Esophagus mucosa (tissue), 1 donor: ENCODE results near the gene GALNT2. TPM values are rescaled to one million over a fixed set of nuclear protein-coding genes. Genes with fewer than 3 reads are reported as not detected.

ENCODE experiments used
- ATAC-seq: fragments of 200-7000 bp; cut with Tn5 transposase; one replicate; pipeline ENCODE4 v1.9.1; 2020
- total RNA-seq: library from RNA; stranded (reverse); gene quantifications from one replicate; pipeline ENCODE4 v1.2.4, GENCODE V29; 2023
- donor health status: DM: yes; HTN: yes; CAD: no.

Gene GALNT2
- total RNA-seq, 1 donor from 2014 or later = 37.6 TPM

DNA sequence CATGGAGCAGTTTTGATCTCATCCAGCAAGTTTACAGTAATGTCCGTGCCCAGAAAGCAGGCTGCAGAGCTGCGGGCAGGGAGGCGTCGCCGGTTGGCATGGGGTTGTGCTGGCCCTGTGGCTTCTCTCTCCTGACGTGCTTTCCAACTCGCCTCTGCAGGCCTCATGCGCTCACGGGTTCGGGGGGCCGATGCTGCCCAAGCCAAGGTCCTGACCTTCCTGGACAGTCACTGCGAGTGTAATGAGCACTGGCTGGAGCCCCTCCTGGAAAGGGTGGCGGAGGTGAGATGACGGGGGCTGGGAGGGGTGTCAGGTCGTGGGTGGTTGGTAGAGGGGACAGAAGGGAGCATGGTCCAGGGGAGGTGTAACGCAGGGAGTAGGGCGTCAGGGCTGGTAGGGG, 176.1 kb downstream of the GALNT2 start:
- ATAC-seq = no peak

DNA sequence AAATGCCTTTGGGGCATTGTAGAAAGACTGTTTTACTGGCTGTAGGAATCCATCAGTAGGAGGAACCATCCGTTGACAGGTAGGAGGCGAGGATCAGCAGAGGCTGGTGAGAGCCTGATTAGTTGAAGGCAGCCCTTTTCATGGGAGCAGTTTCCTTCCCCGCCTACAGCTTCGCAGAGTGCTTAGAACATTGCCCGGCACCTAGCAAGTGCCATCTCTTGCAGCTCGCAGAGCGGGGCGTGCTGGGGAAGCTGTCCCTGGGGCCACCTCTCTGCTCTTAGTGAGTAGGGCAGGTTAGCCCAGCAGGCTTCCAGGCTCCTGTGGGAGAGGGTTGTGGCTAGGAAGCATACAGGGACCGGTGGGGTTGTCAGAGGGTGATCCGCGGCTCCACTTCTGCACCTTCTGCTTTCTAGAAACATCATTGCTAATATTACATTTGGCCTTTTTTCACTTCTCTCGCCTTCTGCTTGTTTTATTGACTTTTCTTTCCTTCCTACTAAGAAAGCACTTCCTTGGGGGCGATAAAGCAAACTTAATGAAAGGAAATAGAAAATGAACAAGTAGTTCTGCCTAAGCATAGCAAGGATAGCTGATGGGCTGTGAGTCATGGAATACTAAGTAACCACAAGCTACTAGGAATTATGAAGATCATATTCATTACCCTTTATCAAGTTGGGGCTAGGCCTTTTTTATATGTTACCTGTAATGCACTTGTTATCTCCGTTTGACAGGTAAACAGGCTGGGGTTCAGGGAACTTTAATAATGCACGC, 176.7 kb downstream of the GALNT2 start:
- no peak for ATAC-seq

DNA sequence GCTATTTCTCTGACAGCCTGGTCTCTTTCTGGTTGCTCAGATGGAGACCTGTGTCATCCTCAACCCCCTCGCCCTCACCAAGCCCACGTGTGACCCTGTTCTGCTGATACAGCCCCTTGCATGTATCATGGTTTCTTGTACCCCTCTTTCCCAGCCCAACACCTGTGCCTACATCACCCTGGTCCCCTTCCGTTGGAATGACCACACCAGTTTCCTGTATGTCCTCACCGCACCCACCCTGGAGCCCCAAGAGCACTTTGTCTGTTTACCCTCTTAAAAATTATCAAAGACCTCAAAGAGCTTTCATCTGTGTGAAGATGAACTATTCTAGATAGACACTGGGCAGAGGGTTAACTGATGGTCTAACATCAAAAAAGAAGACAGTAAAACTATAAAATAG, 179.5 kb downstream of the GALNT2 start:
- ATAC-seq = no peak

DNA sequence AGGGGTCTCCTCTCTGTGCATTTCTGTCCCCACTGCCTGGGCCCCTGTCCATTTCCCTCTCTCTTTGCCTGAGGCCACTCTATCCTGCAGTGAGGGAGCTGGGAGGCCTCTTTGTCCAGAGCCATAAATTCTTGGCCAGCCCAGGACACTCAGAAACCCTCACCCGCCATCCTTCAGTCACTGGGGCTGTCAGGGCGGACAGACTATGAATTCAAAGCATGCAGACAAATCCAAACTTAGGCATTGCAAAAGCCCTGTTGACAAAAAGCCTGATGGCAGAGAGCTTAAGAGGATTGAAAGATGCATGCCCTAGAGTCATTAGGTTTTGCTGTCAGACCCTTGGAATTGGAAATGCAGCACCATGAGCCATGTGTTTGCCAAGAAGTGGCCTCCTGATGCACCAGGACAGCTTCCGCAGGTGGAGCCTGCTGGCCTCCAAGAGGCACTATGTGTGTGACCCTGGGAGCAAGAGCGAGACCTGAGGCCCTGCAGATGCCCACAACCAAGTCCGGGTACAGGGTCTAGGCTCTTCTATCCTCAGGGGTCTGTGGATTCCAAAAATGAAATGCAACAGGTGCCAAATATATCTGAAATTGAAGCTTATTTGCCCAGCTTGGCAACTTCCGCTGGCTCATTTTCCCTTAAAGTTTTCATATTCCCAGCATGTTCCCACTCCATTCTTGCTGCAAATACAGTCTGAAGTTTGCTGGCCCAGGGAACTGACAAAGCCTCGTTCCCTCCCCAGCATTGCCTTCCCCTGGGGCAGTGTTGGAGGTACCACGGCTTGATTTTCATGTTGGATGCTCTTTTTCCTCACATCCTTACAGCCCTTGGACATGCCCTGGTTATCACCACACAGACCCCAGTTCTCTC, 181.2 kb downstream of the GALNT2 start:
- no peak for ATAC-seq

DNA sequence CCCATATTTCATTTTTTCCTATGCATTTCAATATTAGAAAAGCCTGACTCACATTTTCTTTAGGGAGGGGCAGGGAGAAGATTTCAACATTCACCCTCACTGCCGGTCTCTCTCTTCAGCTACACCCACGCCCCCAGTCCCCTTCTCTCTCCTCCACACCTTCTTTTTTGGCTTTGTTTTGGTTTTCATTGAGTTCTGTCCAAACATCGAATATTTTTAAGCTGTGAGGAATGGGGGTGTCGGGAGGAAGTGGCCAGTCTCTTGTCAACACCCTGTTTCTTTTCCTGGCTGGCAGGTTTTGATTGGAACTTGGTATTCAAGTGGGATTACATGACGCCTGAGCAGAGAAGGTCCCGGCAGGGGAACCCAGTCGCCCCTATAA, 181.8 kb downstream of the GALNT2 start:
- no peak for ATAC-seq

DNA sequence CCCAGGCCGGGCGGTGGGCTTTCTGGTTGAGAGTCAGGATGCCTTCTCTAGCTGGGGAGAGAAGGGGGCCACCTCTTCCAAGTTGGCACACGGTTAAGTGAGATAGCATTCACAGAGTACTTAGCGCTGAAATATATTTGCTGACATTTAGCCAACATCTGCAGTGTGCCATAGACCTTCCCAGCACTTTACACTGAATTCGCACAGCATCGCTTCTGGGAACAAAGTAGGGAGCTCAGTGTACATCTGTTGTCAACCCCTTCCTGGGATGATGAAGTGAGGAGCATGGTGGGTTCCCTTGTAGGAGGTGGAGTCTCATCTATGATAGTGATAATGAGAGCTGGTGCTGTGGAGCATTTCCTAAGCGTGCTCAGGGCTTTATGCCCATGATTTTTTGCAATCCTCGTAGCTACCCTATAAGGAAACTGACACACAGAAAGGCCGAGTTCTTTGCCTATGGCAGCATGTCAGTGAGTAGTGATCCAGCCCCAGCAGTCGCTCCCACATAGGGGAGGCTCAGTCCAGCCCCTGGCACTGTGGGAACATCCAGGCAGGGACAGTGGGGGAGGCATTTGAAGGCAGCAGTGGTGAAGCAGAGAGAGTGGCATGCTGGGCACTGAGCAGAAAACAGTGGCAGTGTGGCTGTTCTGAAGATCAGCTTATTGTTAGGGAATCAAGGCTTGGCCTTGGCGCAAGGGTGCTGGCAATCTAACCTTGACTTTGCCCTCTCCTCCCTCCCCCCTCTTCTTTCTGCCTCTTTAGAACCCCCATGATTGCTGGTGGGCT, 182.8 kb downstream of the GALNT2 start:
- no peak for ATAC-seq

DNA sequence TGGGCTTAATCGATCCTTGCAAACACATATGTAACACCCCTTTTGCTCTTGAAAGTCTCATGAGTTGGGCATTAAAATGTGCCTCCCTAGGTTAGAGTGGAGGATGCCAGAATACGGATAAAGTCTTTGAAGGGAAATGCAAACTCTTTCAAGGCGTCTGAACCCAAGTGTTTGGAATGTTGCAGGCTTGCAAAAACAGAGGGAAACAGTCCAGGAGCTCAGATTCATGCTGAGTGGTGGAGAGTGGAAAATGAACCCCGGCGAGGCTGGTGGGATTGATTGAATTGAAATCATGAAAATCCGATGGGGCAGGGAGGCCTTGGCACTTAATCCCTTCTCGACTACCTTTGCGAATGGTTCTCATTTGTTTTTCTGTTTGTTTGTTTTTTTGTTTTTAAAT, 183.6 kb downstream of the GALNT2 start:
- ATAC-seq = no peak

DNA sequence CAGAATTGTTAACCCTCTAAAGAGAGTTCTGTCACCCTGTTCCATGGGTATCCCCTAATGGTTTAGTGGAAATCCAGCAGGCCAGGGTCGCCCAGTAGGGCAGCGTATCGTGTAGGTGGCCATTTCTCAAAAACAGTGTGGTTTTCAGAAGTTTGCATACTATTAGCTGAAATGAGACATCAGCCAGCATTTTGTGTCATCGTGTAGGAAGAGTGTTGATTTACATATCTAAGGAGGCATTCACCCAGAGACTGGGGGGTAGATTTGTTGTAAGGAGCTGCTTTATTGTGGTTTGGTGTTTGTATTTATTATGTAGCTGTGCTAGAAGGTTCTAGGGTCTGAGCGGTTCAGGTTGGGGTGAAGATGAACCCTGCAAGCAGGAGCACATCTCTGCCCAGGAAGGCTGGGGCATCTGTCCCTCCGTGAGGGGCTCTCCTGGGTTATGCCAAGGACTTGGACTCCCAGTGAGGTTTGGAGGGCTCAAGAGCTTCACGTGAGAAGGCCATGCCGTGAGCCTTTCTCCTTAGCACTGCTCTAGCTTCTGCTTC, 184.7 kb downstream of the GALNT2 start:
- no peak for ATAC-seq

DNA sequence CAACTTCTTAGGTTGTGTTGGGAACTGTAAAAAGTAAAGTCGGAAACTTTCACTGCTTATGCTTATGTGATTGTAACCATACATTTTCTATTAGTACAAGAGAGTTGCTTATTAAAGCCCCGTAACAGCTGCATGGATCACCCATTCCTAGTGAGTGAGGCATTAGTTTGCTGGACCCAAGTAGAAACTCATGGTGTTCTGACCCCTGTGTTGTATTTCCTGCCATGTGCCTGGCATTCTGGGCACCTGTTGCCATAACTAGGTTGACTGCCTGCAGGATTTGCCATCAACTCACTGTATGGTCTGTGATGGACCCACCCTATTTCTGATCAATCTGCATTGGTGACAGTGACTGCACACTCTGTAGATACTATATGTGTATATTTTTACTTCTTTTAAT, 186.1 kb downstream of the GALNT2 start:
- ATAC-seq = no peak

DNA sequence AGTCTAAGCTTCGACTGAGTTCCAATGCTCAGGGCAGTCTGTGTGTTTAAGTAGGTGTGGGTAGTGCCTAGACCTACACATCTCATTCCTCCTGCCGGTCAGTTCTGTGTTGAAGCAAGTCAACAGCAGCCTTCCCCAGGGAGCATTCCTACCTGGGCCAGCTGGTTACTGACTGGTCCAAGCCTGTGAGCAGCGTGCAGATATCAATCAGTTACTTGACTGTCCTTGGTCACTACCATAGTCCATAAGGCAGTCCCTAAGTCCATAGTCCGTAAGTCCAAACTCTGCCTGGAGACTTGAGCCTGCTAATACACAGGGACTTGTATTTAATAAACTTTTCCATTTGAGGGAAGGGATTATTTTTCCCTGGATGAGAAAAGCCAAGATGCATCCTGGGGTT, 187.2 kb downstream of the GALNT2 start:
- no peak for ATAC-seq

DNA sequence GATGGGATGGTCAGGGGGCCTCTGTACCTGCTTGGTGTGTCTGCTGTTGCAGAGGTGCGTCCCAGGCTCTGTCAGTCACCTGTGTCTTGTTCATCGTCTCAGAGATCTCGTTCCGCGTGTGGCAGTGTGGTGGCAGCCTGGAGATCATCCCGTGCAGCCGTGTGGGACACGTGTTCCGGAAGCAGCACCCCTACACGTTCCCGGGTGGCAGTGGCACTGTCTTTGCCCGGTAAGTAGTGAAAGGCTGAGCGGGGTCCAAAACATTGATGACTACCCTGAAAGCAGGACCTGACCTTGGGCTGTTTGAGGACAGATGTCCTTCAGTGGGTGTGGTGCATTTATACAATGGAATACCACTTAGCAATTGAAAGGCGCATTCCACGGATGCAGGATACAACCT, 188.1 kb downstream of the GALNT2 start:
- ATAC-seq = no peak

DNA sequence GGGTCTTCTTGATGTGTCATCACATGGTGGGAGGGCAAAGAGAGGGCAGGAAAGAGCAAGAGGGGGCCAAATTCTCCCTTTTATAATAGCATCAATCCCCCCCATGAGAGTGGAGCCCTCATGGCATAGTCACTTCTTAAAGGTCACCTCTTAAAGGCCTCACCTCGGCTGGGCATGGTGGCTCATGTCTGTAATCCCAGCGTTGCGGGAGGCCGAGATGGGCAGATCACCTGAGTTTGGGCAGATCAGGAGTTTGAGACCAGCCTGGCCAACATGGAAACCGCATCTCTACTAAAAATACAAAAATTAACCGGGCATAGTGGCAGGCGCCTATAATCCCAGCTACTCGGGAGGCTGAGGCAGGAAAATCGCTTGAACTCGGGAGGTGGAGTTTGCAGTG, 189.0 kb downstream of the GALNT2 start:
- ATAC-seq = no peak

DNA sequence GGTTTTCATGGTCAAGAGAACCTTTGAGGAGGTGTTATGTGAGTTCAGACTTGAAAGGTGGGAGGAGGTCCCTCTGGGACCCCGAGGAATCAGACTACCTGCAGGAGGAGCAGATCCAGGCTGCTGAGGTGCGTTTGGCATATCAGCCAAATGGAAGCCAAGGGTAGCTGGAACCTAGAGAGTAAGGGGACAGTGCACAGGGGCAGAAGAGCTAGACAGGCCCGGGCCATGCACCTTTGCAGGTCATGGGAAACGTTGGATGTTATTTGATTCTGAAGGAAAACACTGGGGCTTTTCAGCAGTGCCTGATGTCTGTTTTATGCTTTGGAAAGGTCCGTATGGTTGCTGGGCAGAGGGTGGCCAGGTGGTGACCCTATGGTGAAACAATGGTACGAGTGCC, 189.9 kb downstream of the GALNT2 start:
- no peak for ATAC-seq

DNA sequence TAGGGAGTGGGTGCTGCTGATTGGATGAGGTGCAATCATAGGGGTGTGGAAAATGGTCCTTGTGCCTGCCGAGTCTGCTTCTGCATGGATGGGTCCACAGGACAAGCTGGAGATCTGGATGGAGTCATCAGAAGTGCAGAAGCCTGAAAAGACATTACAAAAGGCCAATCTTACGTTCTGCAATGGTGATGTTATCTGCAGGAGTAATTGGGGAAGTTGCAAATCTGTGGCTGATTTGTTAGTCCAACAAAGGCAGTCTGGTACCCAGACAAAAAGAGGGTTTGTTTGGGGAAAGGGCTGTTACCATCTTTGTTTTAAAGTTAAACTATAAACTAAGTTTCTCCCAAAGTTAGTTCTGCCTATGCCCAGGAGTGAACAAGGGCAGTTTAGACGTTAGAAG, 192.6 kb downstream of the GALNT2 start:
- no peak for ATAC-seq

DNA sequence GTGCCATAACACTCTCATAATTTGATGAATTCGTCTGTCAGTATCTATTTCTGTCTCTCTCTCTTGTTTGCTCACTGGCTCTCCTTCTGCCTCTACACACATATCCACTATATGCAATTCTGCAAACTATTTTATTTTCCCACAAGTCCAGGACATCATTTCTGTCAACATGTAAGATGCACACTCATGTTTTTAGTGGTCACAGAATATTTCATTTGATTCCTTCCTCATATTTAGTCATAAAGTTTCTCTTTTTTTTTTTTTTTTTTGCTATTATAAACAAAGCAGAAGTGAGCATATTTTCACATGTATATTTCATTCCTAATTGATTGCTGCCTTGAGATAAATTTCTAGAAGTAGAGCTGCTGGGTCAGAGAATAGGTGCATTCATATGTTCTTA, 193.8 kb downstream of the GALNT2 start:
- ATAC-seq = no peak

DNA sequence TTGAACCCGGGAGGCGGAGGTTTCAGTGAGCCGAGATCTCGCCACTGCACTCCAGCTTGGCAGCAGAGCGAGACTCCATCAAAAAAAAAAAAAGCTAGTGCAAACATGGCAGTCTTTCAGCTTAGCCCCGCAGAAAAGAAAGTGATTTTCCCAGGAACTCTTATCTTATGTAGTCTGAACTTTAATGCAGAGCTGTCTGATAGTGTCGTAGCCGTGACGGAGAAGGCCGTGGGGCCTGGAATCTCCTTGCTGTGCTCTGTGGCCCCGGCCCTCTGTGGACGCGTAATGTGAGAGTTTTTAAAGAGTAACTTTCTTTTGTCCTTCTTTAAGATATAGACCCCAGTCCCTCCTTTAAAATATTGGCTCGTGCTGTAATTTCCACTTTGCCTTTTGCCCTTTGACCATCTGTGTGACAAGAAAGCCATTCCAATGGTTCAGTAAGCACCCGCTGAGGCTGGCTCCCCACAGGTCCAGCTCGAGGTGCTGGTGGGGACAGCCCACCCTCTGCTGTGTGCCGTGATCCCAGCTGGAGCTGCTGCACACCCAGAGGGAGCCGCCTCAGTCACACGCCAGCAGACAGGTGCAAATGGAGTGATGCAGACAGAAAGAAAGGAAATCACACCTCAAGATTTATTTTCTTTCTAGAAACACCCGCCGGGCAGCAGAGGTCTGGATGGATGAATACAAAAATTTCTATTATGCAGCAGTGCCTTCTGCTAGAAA, 195.1 kb downstream of the GALNT2 start:
- ATAC-seq = no peak

DNA sequence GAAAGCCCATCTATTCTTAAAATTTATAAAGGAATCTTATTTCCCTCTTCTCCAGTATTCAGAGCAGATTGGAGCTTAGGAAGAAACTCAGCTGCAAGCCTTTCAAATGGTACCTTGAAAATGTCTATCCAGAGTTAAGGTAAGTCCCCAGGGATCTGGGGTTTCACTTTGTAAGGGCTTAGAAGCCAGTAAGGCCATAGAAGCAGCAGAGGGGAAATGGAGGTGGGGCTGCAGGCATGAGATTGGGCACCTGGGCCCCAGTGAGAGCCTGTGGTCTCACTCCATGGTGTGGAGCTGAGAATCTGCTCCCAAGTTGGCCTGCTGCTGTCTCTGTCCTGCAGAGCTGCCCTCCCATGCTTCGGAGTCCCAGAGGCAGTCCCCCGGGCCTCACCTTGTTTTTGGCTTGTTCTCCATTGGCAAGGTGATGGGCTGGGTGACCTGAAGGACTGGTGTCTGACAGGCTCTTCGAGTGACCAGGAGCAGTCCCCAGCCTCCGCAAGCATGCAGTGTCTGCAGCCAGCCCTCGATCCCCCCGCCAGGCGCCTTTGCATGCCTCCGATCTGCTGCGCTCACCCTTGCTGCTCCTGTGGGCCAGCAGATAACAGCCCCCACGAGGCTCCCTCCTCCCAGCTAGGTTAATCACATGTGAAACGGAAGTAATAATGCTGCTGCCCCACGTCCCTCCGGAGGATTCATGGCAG, 196.0 kb downstream of the GALNT2 start:
- no peak for ATAC-seq

DNA sequence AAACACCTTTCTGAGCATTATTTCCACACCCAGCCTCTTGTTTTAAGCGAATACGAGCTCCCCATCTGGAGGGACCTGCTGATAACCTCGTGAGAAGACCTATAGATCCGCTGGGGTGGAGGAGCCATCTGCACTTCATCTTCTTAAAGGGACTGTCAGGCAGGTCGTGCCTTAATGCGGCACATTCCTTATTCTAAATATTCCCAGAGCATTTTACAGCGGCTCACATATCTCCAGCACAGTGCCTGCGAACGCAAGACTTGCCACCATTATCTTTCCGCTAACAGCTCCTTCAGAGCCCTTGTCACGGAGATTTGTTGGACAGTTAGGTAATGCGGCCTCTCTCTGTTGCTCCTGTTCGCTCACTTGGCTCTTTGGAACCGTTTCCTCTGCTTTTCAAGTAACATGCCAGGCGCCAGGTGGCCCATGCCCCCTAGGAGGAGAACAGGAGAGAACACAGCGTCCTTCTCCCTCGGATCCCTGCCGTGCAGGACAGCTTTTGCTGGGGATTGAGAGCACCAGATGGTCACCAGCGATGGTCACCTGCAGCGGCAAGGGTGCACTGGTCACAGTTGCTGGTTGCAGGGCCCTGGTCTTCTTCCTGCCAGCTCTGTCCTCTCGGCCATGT, 196.6 kb downstream of the GALNT2 start:
- ATAC-seq = no peak

DNA sequence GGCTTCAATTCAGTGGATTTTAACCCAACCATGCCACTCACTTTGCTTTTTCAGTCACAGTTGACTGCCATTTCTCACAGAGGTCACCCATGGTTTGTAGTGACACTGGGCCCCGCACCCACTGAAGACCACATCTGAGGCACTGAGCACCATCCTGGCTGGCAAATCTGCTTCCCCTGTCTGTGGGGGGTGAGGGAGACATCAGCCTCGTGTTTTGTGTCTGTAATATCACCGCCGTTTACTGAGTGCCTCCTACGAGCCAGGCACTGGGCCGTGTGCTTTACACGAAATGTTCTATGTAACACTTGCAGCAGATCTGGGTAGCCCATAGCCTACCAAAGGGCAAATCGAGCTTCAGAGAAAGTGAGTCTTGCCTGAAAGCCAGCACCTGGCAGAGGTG, 197.3 kb downstream of the GALNT2 start:
- no peak for ATAC-seq

DNA sequence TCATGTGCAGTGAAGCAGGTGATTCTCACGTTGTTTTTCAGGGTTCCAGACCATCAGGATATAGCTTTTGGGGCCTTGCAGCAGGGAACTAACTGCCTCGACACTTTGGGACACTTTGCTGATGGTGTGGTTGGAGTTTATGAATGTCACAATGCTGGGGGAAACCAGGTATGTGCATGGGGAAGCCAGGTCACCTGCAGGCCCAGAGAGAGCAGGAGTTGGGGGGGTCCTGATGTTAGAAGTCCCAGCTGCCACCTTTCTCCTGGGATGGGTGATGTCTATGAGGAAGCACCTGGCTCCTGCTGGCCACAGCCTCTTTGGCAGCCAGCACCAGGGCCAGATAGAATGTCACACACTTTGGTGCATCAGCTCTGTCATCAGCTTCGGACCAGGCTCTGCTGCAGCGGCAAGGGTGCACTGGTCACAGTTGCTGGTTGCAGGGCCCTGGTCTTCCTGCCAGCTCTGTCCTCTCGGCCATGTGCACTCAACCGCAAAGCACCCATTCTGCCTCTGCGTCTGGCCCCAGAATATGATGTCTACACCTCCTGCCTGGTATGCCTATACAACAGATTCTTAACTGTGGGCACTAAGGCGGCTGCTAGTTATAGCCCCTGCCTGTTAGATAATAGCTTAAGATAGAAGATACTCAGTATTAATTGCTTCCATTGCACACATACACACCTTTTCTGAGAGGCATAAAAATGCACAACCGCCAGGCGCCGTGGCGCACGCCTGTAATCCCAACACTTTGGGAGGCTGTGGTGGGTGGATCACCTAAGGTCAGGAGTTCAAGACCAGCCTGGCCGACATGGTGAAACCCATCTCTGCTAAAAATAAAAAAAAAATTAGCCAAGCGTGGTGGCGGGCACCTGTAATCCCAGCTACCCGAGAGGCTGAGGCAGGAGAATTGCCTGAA, 198.4 kb downstream of the GALNT2 start:
- ATAC-seq = no peak
